Midbrain (tissue), 1 donor: ENCODE measurements around the gene CYB5D1.

Experiments used
- DNase-seq: peaks from one replicate; lab custom pipeline; 2025; lab: John Stamatoyannopoulos, UW

Gene CYB5D1

GRCh38 chr17:7833795-7834541, 23.8 kb upstream of the CYB5D1 start, which contains the start of gene KDM6B:
TSS of gene KDM6B (plus strand) at chr17:7834217. CDS start at chr17:7845555, 11,338 bp downstream.
- peak; percentile 81 for DNase-seq

- no peak for DNase-seq
Observed at GRCh38 chr17:7834542-7834956, 23.3 kb upstream of the CYB5D1 start.

GRCh38 chr17:7834957-7835813, 22.6 kb upstream of the CYB5D1 start:
- DNase-seq, result peak; percentile 98

- peak; percentile 60 for DNase-seq
Observed at GRCh38 chr17:7835814-7836595, 21.8 kb upstream of the CYB5D1 start.

- peak; percentile 49 for DNase-seq
Observed at GRCh38 chr17:7836596-7837407, 21.0 kb upstream of the CYB5D1 start.

- DNase-seq, result no peak
Observed at GRCh38 chr17:7837408-7838088, 20.3 kb upstream of the CYB5D1 start.

- peak; percentile 31 for DNase-seq
Observed at GRCh38 chr17:7838090-7839075, 19.4 kb upstream of the CYB5D1 start.

- DNase-seq, result no peak
Observed at GRCh38 chr17:7839190-7839875, 18.5 kb upstream of the CYB5D1 start.

GRCh38 chr17:7839876-7840261, 17.9 kb upstream of the CYB5D1 start:
- no peak for DNase-seq

GRCh38 chr17:7840441-7840840, 17.4 kb upstream of the CYB5D1 start:
- DNase-seq, result no peak

GRCh38 chr17:7840875-7841274, 16.9 kb upstream of the CYB5D1 start:
- no peak for DNase-seq

GRCh38 chr17:7841396-7841914, 16.3 kb upstream of the CYB5D1 start:
- peak; percentile 85 for DNase-seq

GRCh38 chr17:7841915-7842379, 15.9 kb upstream of the CYB5D1 start:
- DNase-seq, result peak; percentile 87

- DNase-seq, result no peak
Observed at GRCh38 chr17:7842380-7843256, 15.2 kb upstream of the CYB5D1 start.

GRCh38 chr17:7843257-7843535, 14.6 kb upstream of the CYB5D1 start:
- DNase-seq, result no peak

- DNase-seq, result peak; percentile 74
Observed at GRCh38 chr17:7843536-7844291, 14.1 kb upstream of the CYB5D1 start.
